ENCODE results near the gene TNS3.

DNA sequence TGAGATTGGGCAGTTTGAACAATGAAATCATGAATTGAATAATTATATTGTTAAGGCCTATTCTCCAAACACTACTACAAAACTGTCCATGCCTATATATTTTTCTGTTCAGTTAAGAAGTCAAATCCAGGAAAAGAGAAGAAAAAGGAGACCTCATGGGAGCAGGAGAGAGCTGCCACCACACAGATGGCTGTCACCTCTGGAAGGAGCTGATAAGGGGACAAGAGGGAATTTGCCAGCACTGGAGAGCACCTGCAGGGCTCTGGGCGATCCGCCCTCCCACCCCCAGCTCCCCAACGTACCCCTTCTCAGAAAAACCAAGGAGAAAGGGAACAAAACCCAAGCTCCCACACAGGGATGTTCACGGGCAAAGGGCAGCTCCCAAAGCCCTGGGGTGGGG is 227.8 kb downstream of the TNS3 start:
- TF ChIP-seq EZH2 (IDR thresholded peaks at IDR 0.05) (no peak), POLR2AphosphoS5 (IDR thresholded peaks at IDR 0.05; ENCODE audit: borderline replicate concordance, low read depth, low read length) (no peak), FOXP2 (optimal IDR thresholded peaks at IDR 0.05; ENCODE audit: control extremely low read depth, extremely low read length, insufficient read depth) (no peak)
